Panc1 (cell line): ENCODE data around the gene DFFB. TPM values are rescaled to one million over a fixed set of nuclear protein-coding genes. Genes with fewer than 3 reads are reported as not detected.

Source experiments
- ATAC-seq: fragments of 200-7000 bp; cut with Tn5 transposase; 2 replicates; pipeline ENCODE4 v1.9.1; 2020; ENCODE audit warnings: mild to moderate bottlenecking, moderate library complexity
- BruUV-seq: library from RNA; stranded (reverse); fragments of 400-500 nt; replicated peaks from 2 replicates; lab custom pipeline; 2021; lab: Mats Ljungman, UMichigan
- CTCF ChIA-PET: fragments of 300-600 bp; sonication (Branson Sonifier 250); formaldehyde crosslinking; loops from one replicate; lab custom pipeline; 2022; ENCODE audit warnings: antibody characterized with exemption; lab: Charles Lee
- POLR2A ChIA-PET: fragments of 300-600 bp; sonication (Branson Sonifier 250); formaldehyde crosslinking; loops from one replicate; lab custom pipeline; 2022; ENCODE audit warnings: antibody characterized with exemption; lab: Charles Lee
- DNase-seq: peaks from one replicate; pipeline ENCODE4 v3.0.0-alpha.2; 2010; ENCODE audit warnings: low read depth, low spot score
- H3K27ac ChIP-seq: 2 replicates; pipeline ENCODE4 v1.5.1; 2011; ENCODE audit warnings: mild to moderate bottlenecking, low read length, inconsistent platforms
- H3K27me3 ChIP-seq: fragments of 200-500 bp; sonication (Bioruptor generic); 2 replicates; pipeline ENCODE4 v1.6.0; 2014; ENCODE audit warnings: low read length, inconsistent platforms; ENCODE audit not compliant: control insufficient read depth, insufficient read depth
- H3K36me3 ChIP-seq: fragments of 200-500 bp; sonication (Bioruptor generic); 2 replicates; pipeline ENCODE4 v1.5.1; 2014; ENCODE audit warnings: inconsistent platforms, mild to moderate bottlenecking, low read length, moderate library complexity; ENCODE audit not compliant: control insufficient read depth, insufficient read depth
- H3K4me1 ChIP-seq: 2 replicates; pipeline ENCODE4 v1.5.1; 2011; ENCODE audit warnings: inconsistent platforms, mild to moderate bottlenecking, low read length, moderate library complexity; ENCODE audit not compliant: control insufficient read depth, insufficient read depth
- H3K4me3 ChIP-seq, 2 experiments: 2 replicates each; pipeline ENCODE4 v1.5.1; 2011 to 2012; ENCODE audit warnings: low read depth in 2 of 2, low read length in 2 of 2, mild to moderate bottlenecking in 2 of 2, inconsistent platforms in 1 of 2, moderate library complexity in 1 of 2
- H3K9me3 ChIP-seq: fragments of 200-500 bp; sonication (Bioruptor generic); 2 replicates; pipeline ENCODE4 v1.5.1; 2014; ENCODE audit warnings: low read depth, mild to moderate bottlenecking, inconsistent platforms, low read length, moderate library complexity; ENCODE audit not compliant: control insufficient read depth, insufficient read depth
- POLR2AphosphoS5 ChIP-seq: IDR thresholded peaks from 2 replicates; pipeline ENCODE4 v1.6.1; 2012; ENCODE audit warnings: mild to moderate bottlenecking, low read depth, low read length, moderate library complexity
- SIN3A ChIP-seq: IDR thresholded peaks from 2 replicates; pipeline ENCODE4 v1.6.1; 2012; ENCODE audit warnings: low read depth, mild to moderate bottlenecking, low read length, moderate library complexity, borderline replicate concordance; ENCODE audit not compliant: insufficient read depth
- TCF7L2 ChIP-seq: IDR thresholded peaks from 2 replicates; pipeline ENCODE4 v1.6.1; 2011; ENCODE audit warnings: mild to moderate bottlenecking, low read depth, low read length, inconsistent platforms
- in situ Hi-C: cut with HindIII; loops from 2 replicates; pipeline ENCODE4 v1.10.0; 2016; ENCODE audit warnings: low sequenced_read_pairs, low pct_unique_long_range_greater_than_20kb
- intact Hi-C: fragments of 100-400 bp; cut with micrococcal nuclease; formaldehyde crosslinking; loops from one replicate; pipeline ENCODE4 v1.10.0; 2022; ENCODE audit not compliant: unreplicated experiment
- total RNA-seq: library from RNA; stranded (reverse); gene quantifications from one replicate; pipeline ENCODE4 v1.2.1, GENCODE V29; 2021; ENCODE audit not compliant: unreplicated experiment
- TF ChIP-seq, protein P1 (sequence below), 2 experiments: IDR thresholded peaks; 2 replicates each; pipeline ENCODE4 v1.6.1; 2011 to 2012; ENCODE audit warnings: low read depth in 2 of 2, control low read depth in 1 of 2, low read length in 1 of 2, mild to moderate bottlenecking in 1 of 2, moderate library complexity in 1 of 2; ENCODE audit not compliant: insufficient read depth in 1 of 2
- TF ChIP-seq, protein P2 (sequence below): fragments of 450-650 bp; IDR thresholded peaks from 2 replicates; pipeline ENCODE4 v1.5.1; 2017; ENCODE audit warnings: mild to moderate bottlenecking

The DFFB gene
- total RNA-seq, 1 experiment from 2014 or later, result 3.0 TPM

DNA sequence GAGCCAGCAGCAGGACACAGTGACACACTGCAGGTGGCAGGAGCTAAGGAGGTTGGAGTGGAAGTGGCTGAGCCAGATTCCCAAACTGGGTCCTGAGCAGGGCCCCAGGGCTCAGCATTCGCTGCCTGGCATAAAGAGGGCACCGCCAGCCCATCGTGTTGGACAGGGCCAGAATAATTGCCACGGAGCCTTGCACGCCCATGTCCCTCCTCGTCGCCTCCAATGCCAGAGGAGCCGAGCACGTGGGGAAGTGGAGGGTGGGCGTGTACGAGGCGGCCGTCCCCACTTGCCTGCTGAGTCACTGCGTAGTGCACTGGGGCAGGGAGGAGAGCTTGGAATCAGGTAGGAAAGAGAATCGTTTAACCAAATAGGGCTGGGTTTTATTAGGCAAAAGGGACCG is 34.9 kb upstream of the DFFB start:
- no peak for ATAC-seq
- H3K4me1 ChIP-seq, result no peaks in the 10 kb centered on the region
- H3K4me3 ChIP-seq, result no peak overlapping the region
- CTCF ChIA-PET, result no interaction called here
- H3K36me3 ChIP-seq, result no peaks in the 10 kb centered on the region
- in situ Hi-C loops (no loop called here), intact Hi-C loops (no loop called here)
- no peaks in the 10 kb centered on the region for H3K9me3 ChIP-seq
- no peaks in the 10 kb centered on the region for H3K27me3 ChIP-seq
- POLR2A ChIA-PET, result no interaction called here
- H3K27ac ChIP-seq, result no peak overlapping the region
- BruUV-seq, result no TSS peak
- no peak for DNase-seq
- TF ChIP-seq TCF7L2 (no peak), POLR2AphosphoS5 (no peak), SIN3A (no peak)
- TF ChIP-seq, protein P1, sequence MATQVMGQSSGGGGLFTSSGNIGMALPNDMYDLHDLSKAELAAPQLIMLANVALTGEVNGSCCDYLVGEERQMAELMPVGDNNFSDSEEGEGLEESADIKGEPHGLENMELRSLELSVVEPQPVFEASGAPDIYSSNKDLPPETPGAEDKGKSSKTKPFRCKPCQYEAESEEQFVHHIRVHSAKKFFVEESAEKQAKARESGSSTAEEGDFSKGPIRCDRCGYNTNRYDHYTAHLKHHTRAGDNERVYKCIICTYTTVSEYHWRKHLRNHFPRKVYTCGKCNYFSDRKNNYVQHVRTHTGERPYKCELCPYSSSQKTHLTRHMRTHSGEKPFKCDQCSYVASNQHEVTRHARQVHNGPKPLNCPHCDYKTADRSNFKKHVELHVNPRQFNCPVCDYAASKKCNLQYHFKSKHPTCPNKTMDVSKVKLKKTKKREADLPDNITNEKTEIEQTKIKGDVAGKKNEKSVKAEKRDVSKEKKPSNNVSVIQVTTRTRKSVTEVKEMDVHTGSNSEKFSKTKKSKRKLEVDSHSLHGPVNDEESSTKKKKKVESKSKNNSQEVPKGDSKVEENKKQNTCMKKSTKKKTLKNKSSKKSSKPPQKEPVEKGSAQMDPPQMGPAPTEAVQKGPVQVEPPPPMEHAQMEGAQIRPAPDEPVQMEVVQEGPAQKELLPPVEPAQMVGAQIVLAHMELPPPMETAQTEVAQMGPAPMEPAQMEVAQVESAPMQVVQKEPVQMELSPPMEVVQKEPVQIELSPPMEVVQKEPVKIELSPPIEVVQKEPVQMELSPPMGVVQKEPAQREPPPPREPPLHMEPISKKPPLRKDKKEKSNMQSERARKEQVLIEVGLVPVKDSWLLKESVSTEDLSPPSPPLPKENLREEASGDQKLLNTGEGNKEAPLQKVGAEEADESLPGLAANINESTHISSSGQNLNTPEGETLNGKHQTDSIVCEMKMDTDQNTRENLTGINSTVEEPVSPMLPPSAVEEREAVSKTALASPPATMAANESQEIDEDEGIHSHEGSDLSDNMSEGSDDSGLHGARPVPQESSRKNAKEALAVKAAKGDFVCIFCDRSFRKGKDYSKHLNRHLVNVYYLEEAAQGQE (IDR thresholded peaks at IDR 0.05; ENCODE audit: insufficient read depth in 1 of 2, low read depth in 2 of 2, low read length in 1 of 2), result no peak
- TF ChIP-seq, protein P2, sequence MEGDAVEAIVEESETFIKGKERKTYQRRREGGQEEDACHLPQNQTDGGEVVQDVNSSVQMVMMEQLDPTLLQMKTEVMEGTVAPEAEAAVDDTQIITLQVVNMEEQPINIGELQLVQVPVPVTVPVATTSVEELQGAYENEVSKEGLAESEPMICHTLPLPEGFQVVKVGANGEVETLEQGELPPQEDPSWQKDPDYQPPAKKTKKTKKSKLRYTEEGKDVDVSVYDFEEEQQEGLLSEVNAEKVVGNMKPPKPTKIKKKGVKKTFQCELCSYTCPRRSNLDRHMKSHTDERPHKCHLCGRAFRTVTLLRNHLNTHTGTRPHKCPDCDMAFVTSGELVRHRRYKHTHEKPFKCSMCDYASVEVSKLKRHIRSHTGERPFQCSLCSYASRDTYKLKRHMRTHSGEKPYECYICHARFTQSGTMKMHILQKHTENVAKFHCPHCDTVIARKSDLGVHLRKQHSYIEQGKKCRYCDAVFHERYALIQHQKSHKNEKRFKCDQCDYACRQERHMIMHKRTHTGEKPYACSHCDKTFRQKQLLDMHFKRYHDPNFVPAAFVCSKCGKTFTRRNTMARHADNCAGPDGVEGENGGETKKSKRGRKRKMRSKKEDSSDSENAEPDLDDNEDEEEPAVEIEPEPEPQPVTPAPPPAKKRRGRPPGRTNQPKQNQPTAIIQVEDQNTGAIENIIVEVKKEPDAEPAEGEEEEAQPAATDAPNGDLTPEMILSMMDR, result no peak

DNA sequence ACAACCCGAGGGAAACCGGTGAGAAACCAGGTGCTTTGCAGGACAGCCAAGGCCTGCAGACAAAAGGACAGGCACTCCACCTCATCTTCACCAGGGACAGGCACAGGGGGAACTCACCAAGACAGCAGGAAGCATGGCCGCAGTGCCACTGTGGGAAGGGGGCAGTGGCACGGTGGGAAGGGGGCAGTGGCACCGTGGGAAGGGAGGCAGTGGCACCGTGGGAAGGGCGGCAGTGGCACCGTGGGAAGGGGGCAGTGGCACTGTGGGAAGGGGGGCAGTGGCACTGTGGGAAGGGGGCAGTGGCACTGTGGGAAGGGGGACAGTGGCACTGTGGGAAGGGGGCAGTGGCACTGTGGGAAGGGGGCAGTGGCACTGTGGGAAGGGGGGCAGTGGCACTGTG is 32.6 kb upstream of the DFFB start:
- H3K4me3 ChIP-seq, result no peak overlapping the region
- H3K27me3 ChIP-seq, result no peaks in the 10 kb centered on the region
- BruUV-seq, result no TSS peak
- POLR2A ChIA-PET, result no interaction called here
- CTCF ChIA-PET, result no interaction called here
- DNase-seq (no peak), ATAC-seq (no peak)
- no peaks in the 10 kb centered on the region for H3K9me3 ChIP-seq
- in situ Hi-C loops (no loop called here), intact Hi-C loops (no loop called here)
- TF ChIP-seq SIN3A (no peak), POLR2AphosphoS5 (no peak), TCF7L2 (no peak)
- TF ChIP-seq, protein P1 (IDR thresholded peaks at IDR 0.05; ENCODE audit: insufficient read depth in 1 of 2, low read depth in 2 of 2, low read length in 1 of 2), result no peak
- TF ChIP-seq, protein P2, result no peak
- H3K36me3 ChIP-seq, result no peaks in the 10 kb centered on the region
- H3K27ac ChIP-seq, result no peak overlapping the region
- H3K4me1 ChIP-seq, result no peaks in the 10 kb centered on the region
